ENCODE data around the gene PALM2AKAP2.

Gene PALM2AKAP2

GRCh38 chr9:109779711-109780452, at the start of gene PALM2AKAP2:
PALM2AKAP2 (plus strand) TSS chr9:109780198; CDS start chr9:109780489, 291 bp downstream.
- no peak for TF ChIP-seq CTCF (IDR thresholded peaks at IDR 0.05; ENCODE audit: extremely low read depth, missing control alignments)
- DNase-seq (ENCODE audit: low spot score) = no peak

GRCh38 chr9:109730228-109730627, 49.8 kb upstream of the PALM2AKAP2 start:
- no peak for TF ChIP-seq CTCF (IDR thresholded peaks at IDR 0.05; ENCODE audit: extremely low read depth, missing control alignments)
- no peak for DNase-seq (ENCODE audit: low spot score)

DNA sequence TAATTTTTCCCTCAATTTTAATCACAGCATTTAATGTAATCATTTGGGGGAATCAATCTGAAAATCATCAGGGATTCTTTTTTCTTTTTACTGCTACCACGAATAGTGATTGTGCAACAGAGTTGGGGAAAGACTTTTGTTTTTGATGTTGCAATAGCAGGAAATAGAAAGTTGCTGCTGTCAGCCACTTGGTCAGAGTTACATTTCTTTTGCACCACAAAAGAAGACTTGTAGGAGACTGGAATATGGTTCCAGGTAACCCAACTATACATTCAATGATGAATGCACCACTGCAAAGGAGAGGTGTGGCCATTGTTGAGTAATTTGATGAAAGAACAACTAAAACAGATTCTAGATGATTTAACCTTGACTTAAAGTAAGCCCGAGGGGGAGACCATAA, 46.3 kb upstream of the PALM2AKAP2 start:
- DNase-seq (ENCODE audit: low spot score) = no peak
- no peak for TF ChIP-seq CTCF (IDR thresholded peaks at IDR 0.05; ENCODE audit: extremely low read depth, missing control alignments)

DNA sequence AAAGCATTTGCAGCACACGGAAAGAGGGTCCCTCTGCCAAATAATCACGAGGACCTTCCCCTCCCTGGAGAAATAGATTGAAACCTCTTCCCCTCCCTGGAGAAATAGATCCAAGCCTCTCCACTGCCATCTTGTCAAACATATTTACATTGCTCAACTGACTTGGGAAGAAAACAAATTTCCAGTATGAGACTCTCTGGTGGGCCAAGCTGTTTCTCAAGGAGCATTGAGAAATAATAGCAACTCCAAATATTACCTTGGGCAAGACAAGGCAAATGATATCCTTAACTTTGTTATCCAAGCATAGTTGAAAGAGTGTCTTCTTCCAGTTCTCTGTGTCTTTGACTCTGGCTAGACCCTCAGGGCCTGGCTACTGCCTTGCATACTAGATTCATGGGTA, 45.2 kb upstream of the PALM2AKAP2 start:
- no peak for DNase-seq (ENCODE audit: low spot score)
- TF ChIP-seq CTCF (IDR thresholded peaks at IDR 0.05; ENCODE audit: extremely low read depth, missing control alignments) = no peak

DNA sequence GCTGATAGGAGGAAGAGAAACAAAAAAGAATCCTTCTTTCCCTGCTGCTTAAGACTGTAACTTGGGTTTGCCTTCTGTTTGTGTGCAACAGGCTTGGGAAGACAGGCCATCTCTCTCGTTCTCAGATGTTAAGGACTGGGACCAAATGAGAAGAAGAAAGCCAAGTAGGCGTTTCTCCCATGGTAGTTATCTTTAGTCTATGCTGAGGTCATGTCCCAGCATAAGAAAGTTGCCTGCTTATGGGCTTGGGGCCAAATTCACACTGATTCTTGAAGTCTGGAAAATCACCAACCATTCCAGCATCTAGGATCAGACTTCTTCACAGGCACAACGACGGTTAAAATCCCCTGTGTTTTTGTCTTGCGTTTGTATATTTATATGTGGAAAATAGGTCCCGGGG, 44.2 kb upstream of the PALM2AKAP2 start:
- DNase-seq (ENCODE audit: low spot score) = no peak
- TF ChIP-seq CTCF (IDR thresholded peaks at IDR 0.05; ENCODE audit: extremely low read depth, missing control alignments) = no peak

DNA sequence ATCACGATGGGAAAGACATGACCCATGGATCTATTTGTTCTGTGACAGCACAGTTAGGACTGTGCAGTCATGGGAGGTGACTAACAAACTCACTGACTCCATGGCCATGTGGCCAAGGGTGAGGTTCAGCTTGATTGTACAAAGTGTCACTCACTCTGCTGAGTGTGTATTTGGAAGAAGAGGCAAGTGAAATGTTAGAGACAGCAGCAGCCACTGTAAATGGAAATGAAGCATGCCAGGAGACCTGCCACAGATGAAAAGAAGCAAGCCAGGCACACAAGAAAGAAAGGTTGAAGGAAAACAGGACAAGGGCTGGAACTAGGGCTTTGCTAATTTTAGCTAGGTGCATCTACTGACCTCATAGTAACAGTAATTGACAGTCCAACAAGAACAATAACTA, 42.7 kb upstream of the PALM2AKAP2 start:
- TF ChIP-seq CTCF (IDR thresholded peaks at IDR 0.05; ENCODE audit: extremely low read depth, missing control alignments) = no peak

DNA sequence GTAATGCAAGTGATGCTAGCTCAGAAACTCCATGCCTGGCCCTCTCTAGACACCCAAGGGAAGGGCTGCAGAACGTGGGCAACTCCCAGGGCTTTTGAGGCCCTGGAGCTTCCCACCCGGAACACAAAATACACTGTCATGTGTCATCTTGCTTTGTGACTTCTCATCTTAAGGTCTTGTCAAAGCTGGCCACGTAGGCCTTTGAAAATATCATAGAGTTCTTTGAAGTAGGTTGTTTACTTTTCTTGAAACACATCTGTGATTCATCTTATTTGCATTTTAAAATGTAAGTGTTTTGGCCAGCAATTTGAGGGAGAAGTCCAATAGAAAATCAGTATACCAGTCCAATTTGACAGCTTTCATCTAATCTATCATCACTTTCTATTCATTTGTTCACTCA, 40.2 kb upstream of the PALM2AKAP2 start:
- TF ChIP-seq CTCF (IDR thresholded peaks at IDR 0.05; ENCODE audit: extremely low read depth, missing control alignments) = no peak
- no peak for DNase-seq (ENCODE audit: low spot score)

More for the DNA sequence above, 42.7 kb upstream of the PALM2AKAP2 start:
- DNase-seq (ENCODE audit: low spot score) = no peak

Data from GM20000 (cell line).